Lower leg skin (tissue), 3 donors: Measurements from ENCODE around the gene OPN3.

Experiments used
- CTCF ChIP-seq, 3 donors: fragments of 450-650 bp; IDR thresholded peaks; one replicate each; pipeline ENCODE4 v1.5.1; 2016; ENCODE audit warnings: antibody characterized with exemption in 3 of 3, mild to moderate bottlenecking in 3 of 3, moderate library complexity in 2 of 3
- POLR2A ChIP-seq, 2 donors: fragments of 450-650 bp; IDR thresholded peaks; one replicate each; pipeline ENCODE4 v1.6.1; 2016 to 2017; ENCODE audit warnings: antibody characterized with exemption in 2 of 2, mild to moderate bottlenecking in 1 of 2, moderate library complexity in 1 of 2

GRCh38 chr1:241591736-241592135 lies 48.4 kb downstream of the OPN3 start:
- no peak for TF ChIP-seq CTCF (IDR thresholded peaks at IDR 0.05)
- no peak for TF ChIP-seq POLR2A (IDR thresholded peaks at IDR 0.05)
